Neural progenitor cell (in vitro differentiated cells): ENCODE results near the gene DIS3L2.

ENCODE experiments used
- EZH2 ChIP-seq: fragments of 200-600 bp; sonication (generic); IDR thresholded peaks from 2 replicates; pipeline ENCODE4 v1.6.1; 2017; ENCODE audit warnings: antibody characterized with exemption, mild to moderate bottlenecking, moderate library complexity
- TF ChIP-seq, protein P1 (sequence below): fragments of 200-600 bp; sonication (generic); IDR thresholded peaks from 2 replicates; pipeline ENCODE4 v1.5.1; 2017; ENCODE audit warnings: antibody characterized with exemption, mild to moderate bottlenecking

DNA sequence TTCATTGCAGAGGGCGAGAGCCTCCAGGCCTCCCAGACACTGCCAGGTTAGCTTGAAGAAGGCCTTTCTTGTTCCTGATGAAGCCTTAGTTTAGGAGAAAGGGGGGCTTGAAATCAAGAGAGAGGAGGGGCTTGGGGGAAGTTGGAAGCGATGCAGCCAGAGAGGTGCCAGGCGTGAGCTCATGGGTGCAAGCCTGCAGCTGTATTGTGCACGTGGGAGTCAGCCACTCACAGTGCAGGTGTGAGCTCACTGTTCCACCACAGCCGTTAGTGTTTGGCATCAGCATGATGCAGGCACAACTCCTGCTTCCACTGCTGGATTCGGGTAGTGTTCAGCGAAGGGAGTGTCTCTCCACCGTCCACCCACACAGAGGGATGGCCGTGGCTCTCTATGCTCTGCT lies 348.6 kb downstream of the DIS3L2 start:
- TF ChIP-seq, protein P1, sequence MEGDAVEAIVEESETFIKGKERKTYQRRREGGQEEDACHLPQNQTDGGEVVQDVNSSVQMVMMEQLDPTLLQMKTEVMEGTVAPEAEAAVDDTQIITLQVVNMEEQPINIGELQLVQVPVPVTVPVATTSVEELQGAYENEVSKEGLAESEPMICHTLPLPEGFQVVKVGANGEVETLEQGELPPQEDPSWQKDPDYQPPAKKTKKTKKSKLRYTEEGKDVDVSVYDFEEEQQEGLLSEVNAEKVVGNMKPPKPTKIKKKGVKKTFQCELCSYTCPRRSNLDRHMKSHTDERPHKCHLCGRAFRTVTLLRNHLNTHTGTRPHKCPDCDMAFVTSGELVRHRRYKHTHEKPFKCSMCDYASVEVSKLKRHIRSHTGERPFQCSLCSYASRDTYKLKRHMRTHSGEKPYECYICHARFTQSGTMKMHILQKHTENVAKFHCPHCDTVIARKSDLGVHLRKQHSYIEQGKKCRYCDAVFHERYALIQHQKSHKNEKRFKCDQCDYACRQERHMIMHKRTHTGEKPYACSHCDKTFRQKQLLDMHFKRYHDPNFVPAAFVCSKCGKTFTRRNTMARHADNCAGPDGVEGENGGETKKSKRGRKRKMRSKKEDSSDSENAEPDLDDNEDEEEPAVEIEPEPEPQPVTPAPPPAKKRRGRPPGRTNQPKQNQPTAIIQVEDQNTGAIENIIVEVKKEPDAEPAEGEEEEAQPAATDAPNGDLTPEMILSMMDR: no peak
- TF ChIP-seq EZH2: no peak
